SKM-1 treated with dmso at 0.1 percent for 144 hours (cell line): ENCODE results near the gene ACKR3.
A peak's percentile ranks its signal among the peaks of the same experiment; 100 is the strongest.

Experiments used
- DNase-seq: peaks from one replicate; lab custom pipeline; 2025; ENCODE audit not compliant: unreplicated experiment; lab: John Stamatoyannopoulos, UW

ACKR3 gene

GRCh38 chr2:236549165-236549564 is 20.5 kb upstream of the ACKR3 start:
- DNase-seq = no peak

- DNase-seq = no peak
These were observed 19.3 kb upstream of the ACKR3 start for GRCh38 chr2:236550290-236550689.

GRCh38 chr2:236550701-236551465 is 18.7 kb upstream of the ACKR3 start:
- no peak for DNase-seq

GRCh38 chr2:236551471-236552211 is 18.0 kb upstream of the ACKR3 start:
- DNase-seq = peak; percentile 5

- no peak for DNase-seq
These were observed 17.4 kb upstream of the ACKR3 start for GRCh38 chr2:236552212-236552542.

GRCh38 chr2:236552581-236553363 is 16.9 kb upstream of the ACKR3 start:
- DNase-seq = peak; percentile 20

GRCh38 chr2:236553522-236553921 is 16.1 kb upstream of the ACKR3 start:
- no peak for DNase-seq

GRCh38 chr2:236554629-236555282 is 14.9 kb upstream of the ACKR3 start:
- DNase-seq = no peak

- no peak for DNase-seq
These were observed 14.1 kb upstream of the ACKR3 start for GRCh38 chr2:236555481-236555880.

- DNase-seq = no peak
These were observed 12.2 kb upstream of the ACKR3 start for GRCh38 chr2:236557306-236558030.

GRCh38 chr2:236558036-236558435 is 11.6 kb upstream of the ACKR3 start:
- DNase-seq = no peak

- no peak for DNase-seq
These were observed 10.3 kb upstream of the ACKR3 start for GRCh38 chr2:236558993-236559978.

GRCh38 chr2:236561874-236562273 is 7.8 kb upstream of the ACKR3 start:
- no peak for DNase-seq

- no peak for DNase-seq
These were observed 7.2 kb upstream of the ACKR3 start for GRCh38 chr2:236562434-236562833.

- no peak for DNase-seq
These were observed 5.7 kb upstream of the ACKR3 start for GRCh38 chr2:236563953-236564352.

- DNase-seq = no peak
These were observed 4.4 kb upstream of the ACKR3 start for GRCh38 chr2:236565212-236565611.

GRCh38 chr2:236565879-236566402 is 3.7 kb upstream of the ACKR3 start:
- DNase-seq = no peak

- DNase-seq = no peak
These were observed 3.0 kb upstream of the ACKR3 start for GRCh38 chr2:236566596-236566995.
